GM12878 (cell line): ENCODE data around the gene HCST. TPM values are rescaled to one million over a fixed set of nuclear protein-coding genes. Genes with fewer than 3 reads are reported as not detected.

ENCODE experiments used
- ATAC-seq: fragments of 200-7000 bp; cut with Tn5 transposase; 3 replicates; pipeline ENCODE4 v1.9.1; 2020; ENCODE audit warnings: mild to moderate bottlenecking, moderate library complexity
- BruUV-seq: library from RNA; stranded (reverse); fragments of 400-500 nt; replicated peaks from 2 replicates; lab custom pipeline; 2021; lab: Mats Ljungman, UMichigan
- CTCF ChIA-PET: fragments of 300-600 bp; sonication (Branson Sonifier 250); formaldehyde crosslinking; extraction: SDS; loops from one replicate; lab custom pipeline; 2021; ENCODE audit warnings: inconsistent platforms; lab: Yijun Ruan, JAX
- POLR2A ChIA-PET: fragments of 350-600 bp; formaldehyde crosslinking; extraction: SDS; loops from one replicate; lab custom pipeline; 2021; ENCODE audit warnings: inconsistent platforms; lab: Charles Lee
- RAD21 ChIA-PET: fragments of 300-600 bp; sonication (Branson Sonifier 250); formaldehyde crosslinking; loops from one replicate; lab custom pipeline; 2023; ENCODE audit warnings: antibody characterized with exemption; ENCODE audit not compliant: unreplicated experiment; lab: Charles Lee
- SMC1A ChIA-PET: fragments of 300-600 bp; sonication (Branson Sonifier 250); formaldehyde crosslinking; loops from one replicate; lab custom pipeline; 2023; ENCODE audit not compliant: unreplicated experiment, uncharacterized antibody; lab: Charles Lee
- DNase-seq: peaks from one replicate; pipeline ENCODE4 v3.0.0-alpha.2; 2011; ENCODE audit warnings: low read depth, low spot score
- FAIRE-seq: peaks from 3 replicates; lab custom pipeline; 2011; peaks lifted over from hg19 to GRCh38; lab: Jason Lieb, UNC
- H2AFZ ChIP-seq: 2 replicates; pipeline ENCODE4 v1.6.0; 2011; ENCODE audit warnings: low read depth, low read length, control low read depth; ENCODE audit not compliant: control insufficient read depth
- H3K27ac ChIP-seq: 2 replicates; pipeline ENCODE4 v1.5.1; 2011; ENCODE audit warnings: control low read depth; ENCODE audit not compliant: control insufficient read depth, insufficient read depth
- H3K27me3 ChIP-seq, 2 experiments: replicated peaks in 1 of 2; 2 replicates each; pipeline versions ENCODE4 v1.6.0 to v1.6.1; 2011; ENCODE audit warnings: low read length in 1 of 2; ENCODE audit not compliant: control insufficient read depth in 2 of 2, insufficient read depth in 2 of 2
- H3K36me3 ChIP-seq, 2 experiments: 2 replicates each; pipeline ENCODE4 v1.5.1; 2011; ENCODE audit warnings: low read length in 1 of 2; ENCODE audit not compliant: control insufficient read depth in 2 of 2, insufficient read depth in 2 of 2
- H3K4me1 ChIP-seq: 2 replicates; pipeline ENCODE4 v1.6.1; 2011; ENCODE audit warnings: mild to moderate bottlenecking, low read length, moderate library complexity, mixed read lengths; ENCODE audit not compliant: control insufficient read depth, insufficient read depth
- H3K4me2 ChIP-seq: 2 replicates; pipeline ENCODE4 v1.6.0; 2011; ENCODE audit warnings: control low read depth; ENCODE audit not compliant: control insufficient read depth, insufficient read depth
- H3K4me3 ChIP-seq: fragments of 200-600 bp; sonication (generic); 2 replicates; pipeline ENCODE4 v1.5.1; 2016
- H3K79me2 ChIP-seq: 2 replicates; pipeline ENCODE4 v1.6.0; 2011; ENCODE audit warnings: low read length; ENCODE audit not compliant: control insufficient read depth, insufficient read depth
- H3K9ac ChIP-seq: 2 replicates; pipeline ENCODE4 v1.8.0; 2011; ENCODE audit warnings: low read length, control low read depth, mixed read lengths; ENCODE audit not compliant: control insufficient read depth, insufficient read depth
- H3K9me3 ChIP-seq: replicated peaks from 3 replicates; pipeline ENCODE4 v1.5.1; 2011; ENCODE audit warnings: mild to moderate bottlenecking, low read length; ENCODE audit not compliant: control insufficient read depth, insufficient read depth
- H4K20me1 ChIP-seq: 2 replicates; pipeline ENCODE4 v1.6.0; 2011; ENCODE audit not compliant: control insufficient read depth, insufficient read depth
- BRCA1 ChIP-seq: IDR thresholded peaks from 2 replicates; pipeline ENCODE4 v1.6.1; 2011; ENCODE audit warnings: low read depth, low read length, improper control_type of control experiment
- E2F8 ChIP-seq: fragments of 450-650 bp; IDR thresholded peaks from 2 replicates; pipeline ENCODE4 v1.6.1; 2018; ENCODE audit warnings: mild to moderate bottlenecking, low read depth, moderate library complexity; ENCODE audit not compliant: partially characterized antibody
- EZH2 ChIP-seq: IDR thresholded peaks from 2 replicates; pipeline ENCODE4 v1.6.1; 2012; ENCODE audit warnings: low read depth, mild to moderate bottlenecking, control low read depth, inconsistent platforms, low read length, borderline replicate concordance; ENCODE audit not compliant: control insufficient read depth
- FOXM1 ChIP-seq: IDR thresholded peaks from 2 replicates; pipeline ENCODE4 v1.6.1; 2012; ENCODE audit warnings: low read depth, mild to moderate bottlenecking, inconsistent platforms, low read length, moderate library complexity
- HSF1 ChIP-seq: fragments of 150-350 bp; IDR thresholded peaks from 2 replicates; pipeline ENCODE4 v1.6.1; 2014; ENCODE audit warnings: mild to moderate bottlenecking, low read depth, low read length
- KDM1A ChIP-seq: fragments of 200-600 bp; sonication (generic); IDR thresholded peaks from 2 replicates; pipeline ENCODE4 v1.6.1; 2016; ENCODE audit warnings: borderline replicate concordance
- MEF2A ChIP-seq: IDR thresholded peaks from 2 replicates; pipeline ENCODE4 v1.6.1; 2011; ENCODE audit warnings: low read depth, mild to moderate bottlenecking, low read length, moderate library complexity; ENCODE audit not compliant: insufficient read depth
- NFXL1 ChIP-seq: fragments of 450-650 bp; IDR thresholded peaks from 2 replicates; pipeline ENCODE4 v1.6.1; 2017; ENCODE audit warnings: antibody characterized with exemption, mild to moderate bottlenecking, borderline replicate concordance
- NFYB ChIP-seq: IDR thresholded peaks from 2 replicates; pipeline ENCODE4 v1.6.1; 2011; ENCODE audit warnings: low read depth, mild to moderate bottlenecking, low read length, improper control_type of control experiment, moderate library complexity; ENCODE audit not compliant: insufficient read depth
- REST ChIP-seq: IDR thresholded peaks from 2 replicates; pipeline ENCODE4 v1.6.1; 2012; ENCODE audit warnings: mild to moderate bottlenecking, low read depth, low read length
- SKIL ChIP-seq: fragments of 450-650 bp; IDR thresholded peaks from 2 replicates; pipeline ENCODE4 v1.6.1; 2017; ENCODE audit warnings: mild to moderate bottlenecking, low read depth, inconsistent platforms; ENCODE audit not compliant: poor library complexity, severe bottlenecking
- SREBF2 ChIP-seq: IDR thresholded peaks from 2 replicates; pipeline ENCODE4 v1.6.1; 2012; ENCODE audit warnings: mild to moderate bottlenecking, low read length
- STAT3 ChIP-seq: IDR thresholded peaks from 2 replicates; pipeline ENCODE4 v1.6.1; 2011; ENCODE audit warnings: low read depth, low read length, improper control_type of control experiment
- WRNIP1 ChIP-seq: IDR thresholded peaks from 2 replicates; pipeline ENCODE4 v1.6.1; 2011; ENCODE audit warnings: low read depth, low read length, improper control_type of control experiment, borderline replicate concordance
- WGBS: methylation state at CpG from one replicate; pipeline ENCODE4 v1.1.6; 2016; ENCODE audit warnings: low lambda C conversion rate; ENCODE audit not compliant: insufficient replicate concordance, insufficient coverage; ENCODE audit errors: missing lambda C conversion rate; 5-methylcytosine and 5-hydroxymethylcytosine counted together
- in situ Hi-C: fragments of 300-500 bp; cut with MboI; formaldehyde crosslinking; loops from 9 replicates; pipeline ENCODE4 v1.14.3; 2018; ENCODE audit warnings: mixed read lengths
- intact Hi-C: fragments of 100-400 bp; cut with micrococcal nuclease; formaldehyde crosslinking; loops from one replicate; pipeline ENCODE4 v1.14.2; 2022; ENCODE audit not compliant: unreplicated experiment
- polyA plus RNA-seq, 11 experiments: library from polyadenylated mRNA; depleted of rRNA in 4 of 11; unstranded in 6 of 11; stranded (reverse) in 5 of 11; fragments of >200 nt; fragmentation: Nextera tagmentation in 4 of 11; fragmentation: Illumina TruSeq in 1 of 11; extraction: Ambion mirVana in 4 of 11; extraction: Trizol in 1 of 11; gene quantifications; 1 replicate in 1 of 11; 2 replicates in 10 of 11; pipeline versions ENCODE4 v1.2.1 to v1.2.3, GENCODE V29; 2011 to 2016; ENCODE audit warnings: inconsistent platforms in 2 of 11, missing spikeins in 2 of 11, low read depth in 1 of 11
- total RNA-seq, 4 experiments: library from RNA; depleted of rRNA in 3 of 4; stranded (reverse); fragments of >200 nt in 3 of 4; fragmentation: Illumina TruSeq in 1 of 4; extraction: Trizol in 1 of 4; gene quantifications; 2 replicates each; pipeline versions ENCODE4 v1.2.1 to v1.2.3, GENCODE V29; 2013 to 2021

Gene HCST
- total and polyA plus RNA-seq, 10 of the 15 experiments (the other 5 are each of a cell fraction or from before 2014, with no cell fraction given): 7.5 to 79.6 (median 33.6) TPM

GRCh38 chr19:35888398-35888797 lies 13.9 kb upstream of the HCST start:
- no peak overlapping the region for H2AFZ ChIP-seq
- ChIA-PET RAD21 (interaction anchor here (0.7 kb wide), 1 partner anchor 43 kb away, joined by 3 read pairs; no protein-coding TSS in a partner anchor), POLR2A (interaction anchor here (1.2 to 1.5 kb wide), 3 partner anchors 41 to 46 kb away, joined by 3 to 6 read pairs (median 5); no protein-coding TSS in a partner anchor), CTCF (interaction anchor here (1.0 to 1.4 kb wide), 2 partner anchors 10 to 43 kb away, joined by 3 to 7 read pairs; no protein-coding TSS in a partner anchor), SMC1A (no interaction called here)
- H3K79me2 ChIP-seq: no peaks in the 10 kb centered on the region
- ATAC-seq: no peak
- H3K4me1 ChIP-seq: no peaks in the 10 kb centered on the region
- in situ Hi-C loops (loop anchor here (5.0 kb wide), 1 partner anchor 44 kb away; no protein-coding TSS in a partner anchor), intact Hi-C loops (no loop called here)
- no TSS peak for BruUV-seq
- no peak overlapping the region for H3K4me2 ChIP-seq
- no peak for DNase-seq
- H3K4me3 ChIP-seq: no peak overlapping the region
- peaks cover 3% of the 10 kb centered on the region; the same call in 1 of the 2 replicates for H4K20me1 ChIP-seq
- no peak for FAIRE-seq
- H3K27ac ChIP-seq: no peak overlapping the region
- WGBS: 100% methylated on average over 9 of the region's 9 CpGs
- peaks cover 20 to 29% of the 10 kb centered on the region in 2 experiments for H3K36me3 ChIP-seq
- no peaks in the 10 kb centered on the region for H3K27me3 ChIP-seq
- H3K9me3 ChIP-seq: no peaks in the 10 kb centered on the region
- H3K9ac ChIP-seq: no peak overlapping the region
- TF ChIP-seq REST (no peak), STAT3 (no peak), NFYB (no peak), HSF1 (no peak), E2F8 (no peak), EZH2 (no peak), MEF2A (no peak), SKIL (no peak), WRNIP1 (no peak), KDM1A (no peak), NFXL1 (no peak), SREBF2 (no peak), FOXM1 (no peak), BRCA1 (no peak)
